H1 (cell line): ENCODE results near the gene VIPR2. TPM values are rescaled to one million over a fixed set of nuclear protein-coding genes. Genes with fewer than 3 reads are reported as not detected.

ENCODE experiments used
- CTCF ChIA-PET: fragments of 300-600 bp; sonication (Branson Sonifier 250); formaldehyde crosslinking; loops from one replicate; lab custom pipeline; 2021; ENCODE audit not compliant: partially characterized antibody; lab: Charles Lee
- POLR2A ChIA-PET: fragments of 300-600 bp; sonication (Branson Sonifier 250); formaldehyde crosslinking; loops from one replicate; lab custom pipeline; 2021; ENCODE audit warnings: inconsistent platforms; ENCODE audit not compliant: partially characterized antibody; lab: Charles Lee
- DNase-seq, 2 experiments: peaks; one replicate each; pipeline versions ENCODE4 v3.0.0 to v3.0.0-alpha.2; 2010 to 2022; ENCODE audit warnings: low spot score in 2 of 2, low read depth in 1 of 2, mixed read lengths in 1 of 2
- FAIRE-seq: peaks from 2 replicates; lab custom pipeline; 2011; peaks lifted over from hg19 to GRCh38; lab: Jason Lieb, UNC
- H2AFZ ChIP-seq: 2 replicates; pipeline ENCODE4 v1.8.1; 2012; ENCODE audit warnings: low read length, inconsistent platforms
- H2AK5ac ChIP-seq: 2 replicates; pipeline ENCODE4 v1.6.1; 2013; ENCODE audit warnings: low read depth, low read length
- H2BK120ac ChIP-seq: replicated peaks from 2 replicates; pipeline ENCODE3; 2013; ENCODE audit warnings: low read depth, low read length, inconsistent platforms
- H2BK12ac ChIP-seq: 2 replicates; pipeline ENCODE4 v1.6.1; 2013; ENCODE audit warnings: low read depth, low read length
- H2BK15ac ChIP-seq: 2 replicates; pipeline ENCODE4 v1.6.1; 2013; ENCODE audit warnings: low read length
- H2BK20ac ChIP-seq: 2 replicates; pipeline ENCODE4 v1.6.1; 2013; ENCODE audit warnings: low read length
- H2BK5ac ChIP-seq: 2 replicates; pipeline ENCODE4 v1.6.1; 2013; ENCODE audit warnings: low read depth, low read length
- H3K14ac ChIP-seq: 2 replicates; pipeline ENCODE4 v1.6.1; 2013; ENCODE audit warnings: inconsistent platforms; ENCODE audit not compliant: insufficient read length
- H3K18ac ChIP-seq: 2 replicates; pipeline ENCODE4 v1.6.1; 2013; ENCODE audit warnings: low read length; ENCODE audit errors: extremely low read depth
- H3K23ac ChIP-seq: 2 replicates; pipeline ENCODE4 v1.6.1; 2013; ENCODE audit warnings: inconsistent platforms; ENCODE audit not compliant: insufficient read length
- H3K23me2 ChIP-seq: 2 replicates; pipeline ENCODE4 v1.6.1; 2013; ENCODE audit warnings: low read depth, low read length
- H3K27ac ChIP-seq: 2 replicates; pipeline ENCODE4 v1.6.1; 2011; ENCODE audit warnings: low read depth, low read length, inconsistent platforms
- H3K27me3 ChIP-seq, 4 experiments: replicated peaks in 1 of 4; 1 replicate in 1 of 4; 2 replicates in 3 of 4; pipeline versions ENCODE4 v1.6.1 to v1.8.1; 2011 to 2013; ENCODE audit warnings: low read length in 3 of 4, mild to moderate bottlenecking in 3 of 4, inconsistent platforms in 2 of 4, mixed read lengths in 2 of 4, moderate library complexity in 1 of 4; ENCODE audit not compliant: control insufficient read depth in 3 of 4, insufficient read depth in 3 of 4; ENCODE audit errors: extremely low read depth in 1 of 4
- H3K36me3 ChIP-seq, 4 experiments: 2 replicates each; pipeline versions ENCODE4 v1.6.1 to v1.8.1; 2011 to 2013; ENCODE audit warnings: mild to moderate bottlenecking in 4 of 4, low read length in 3 of 4, moderate library complexity in 2 of 4, control low read depth in 1 of 4, inconsistent platforms in 1 of 4; ENCODE audit not compliant: insufficient read depth in 4 of 4, control insufficient read depth in 2 of 4
- H3K4ac ChIP-seq: replicated peaks from 2 replicates; pipeline ENCODE3; 2013; ENCODE audit warnings: low read length, low read depth, mixed read lengths, inconsistent platforms; ENCODE audit not compliant: insufficient read length
- H3K4me1 ChIP-seq, 4 experiments: replicated peaks in 1 of 4; 1 replicate in 1 of 4; 2 replicates in 3 of 4; pipeline versions ENCODE4 v1.6.1 to v1.8.1; 2011 to 2013; ENCODE audit warnings: low read length in 3 of 4, inconsistent platforms in 2 of 4, mixed read lengths in 1 of 4; ENCODE audit not compliant: insufficient read depth in 4 of 4, control insufficient read depth in 3 of 4
- H3K4me2 ChIP-seq, 2 experiments: 2 replicates each; pipeline versions ENCODE4 v1.6.1 to v1.8.1; 2011 to 2013; ENCODE audit warnings: low read depth in 2 of 2, low read length in 2 of 2, control low read depth in 1 of 2, inconsistent platforms in 1 of 2, mild to moderate bottlenecking in 1 of 2; ENCODE audit not compliant: insufficient read depth in 1 of 2
- H3K4me3 ChIP-seq, 4 experiments: fragments of 200-600, 300-600 bp in 1 of 4; sonication (generic), shearing (Covaris generic), sonication (Bioruptor Twin) in 1 of 4; 2 replicates each; pipeline versions ENCODE4 v1.5.1 to v1.8.1; 2011 to 2016; ENCODE audit warnings: low read length in 4 of 4, low read depth in 3 of 4, control low read depth in 2 of 4, inconsistent platforms in 2 of 4, mild to moderate bottlenecking in 2 of 4, mixed read lengths in 1 of 4, moderate library complexity in 1 of 4; ENCODE audit not compliant: insufficient read depth in 2 of 4; ENCODE audit errors: extremely low read depth in 1 of 4
- H3K56ac ChIP-seq: replicated peaks from 2 replicates; pipeline ENCODE3; 2013; ENCODE audit warnings: low read depth, mild to moderate bottlenecking, mixed read lengths, low read length, inconsistent platforms; ENCODE audit not compliant: insufficient read length
- H3K79me1 ChIP-seq: 2 replicates; pipeline ENCODE4 v1.6.1; 2013; ENCODE audit warnings: low read depth, low read length, control low read depth
- H3K79me2 ChIP-seq, 2 experiments: 2 replicates each; pipeline versions ENCODE4 v1.6.1 to v1.8.1; 2012 to 2013; ENCODE audit warnings: low read length in 2 of 2, mild to moderate bottlenecking in 2 of 2, inconsistent platforms in 1 of 2; ENCODE audit not compliant: insufficient read depth in 2 of 2, control insufficient read depth in 1 of 2
- H3K9ac ChIP-seq, 4 experiments: replicated peaks in 1 of 4; 1 replicate in 1 of 4; 2 replicates in 3 of 4; pipeline versions ENCODE4 v1.6.1 to v1.8.1; 2011 to 2013; ENCODE audit warnings: low read depth in 3 of 4, low read length in 3 of 4, control low read depth in 2 of 4, mild to moderate bottlenecking in 2 of 4, moderate library complexity in 2 of 4, inconsistent platforms in 1 of 4; ENCODE audit errors: extremely low read depth in 1 of 4
- H3K9me3 ChIP-seq, 2 experiments: 2 replicates each; pipeline versions ENCODE4 v1.6.1 to v1.8.1; 2012 to 2013; ENCODE audit warnings: mild to moderate bottlenecking in 2 of 2, moderate library complexity in 2 of 2, control low read depth in 1 of 2, inconsistent platforms in 1 of 2, low read depth in 1 of 2, low read length in 1 of 2, mixed read lengths in 1 of 2; ENCODE audit not compliant: insufficient read depth in 2 of 2
- H4K20me1 ChIP-seq, 2 experiments: replicated peaks in 1 of 2; 2 replicates each; pipeline versions ENCODE3 to v1.8.1; 2011 to 2013; ENCODE audit warnings: inconsistent platforms in 2 of 2, low read length in 2 of 2, mild to moderate bottlenecking in 1 of 2; ENCODE audit not compliant: insufficient read depth in 2 of 2, control insufficient read depth in 1 of 2
- H4K5ac ChIP-seq: 2 replicates; pipeline ENCODE4 v1.6.1; 2013; ENCODE audit warnings: low read length, low read depth, mixed read lengths, inconsistent platforms; ENCODE audit not compliant: insufficient read length
- H4K8ac ChIP-seq: 2 replicates; pipeline ENCODE4 v1.8.0; 2013; ENCODE audit warnings: mild to moderate bottlenecking, moderate library complexity, low read length, inconsistent platforms; ENCODE audit not compliant: insufficient read depth; ENCODE audit errors: extremely low read depth
- H4K91ac ChIP-seq: replicated peaks from 2 replicates; pipeline ENCODE3; 2013; ENCODE audit warnings: low read length, mixed read lengths, inconsistent platforms; ENCODE audit not compliant: insufficient read length
- BCL11A ChIP-seq, 2 experiments: IDR thresholded peaks; one replicate each; pipeline ENCODE4 v1.6.1; 2011; ENCODE audit warnings: low read depth in 2 of 2, low read length in 2 of 2, mild to moderate bottlenecking in 2 of 2
- HDAC2 ChIP-seq, 2 experiments: fragments of 300-600 bp in 1 of 2; sonication (generic) in 1 of 2; IDR thresholded peaks; 2 replicates each; pipeline ENCODE4 v1.6.1; 2011 to 2012; ENCODE audit warnings: low read depth in 2 of 2, low read length in 2 of 2, mild to moderate bottlenecking in 2 of 2, moderate library complexity in 2 of 2, borderline replicate concordance in 1 of 2, inconsistent platforms in 1 of 2
- MAFK ChIP-seq: IDR thresholded peaks from 2 replicates; pipeline ENCODE4 v1.6.1; 2012; ENCODE audit warnings: low read depth, mild to moderate bottlenecking, improper control_type of control experiment, low read length
- NANOG ChIP-seq: IDR thresholded peaks from 2 replicates; pipeline ENCODE4 v1.6.1; 2011; ENCODE audit warnings: low read length, low read depth, mild to moderate bottlenecking, inconsistent platforms; ENCODE audit not compliant: insufficient read depth, poor library complexity, severe bottlenecking
- SP2 ChIP-seq: IDR thresholded peaks from 2 replicates; pipeline ENCODE4 v1.6.1; 2012; ENCODE audit warnings: mild to moderate bottlenecking, low read length, inconsistent platforms
- SP4 ChIP-seq: IDR thresholded peaks from 2 replicates; pipeline ENCODE4 v1.6.1; 2012; ENCODE audit warnings: low read length, inconsistent platforms
- SUZ12 ChIP-seq: fragments of 200-600 bp; sonication (generic); IDR thresholded peaks from 2 replicates; pipeline ENCODE4 v1.6.1; 2012; ENCODE audit warnings: mild to moderate bottlenecking, inconsistent platforms, low read length, moderate library complexity, mixed read lengths
- TAF1 ChIP-seq: IDR thresholded peaks from 2 replicates; pipeline ENCODE4 v1.6.1; 2011; ENCODE audit warnings: mild to moderate bottlenecking, low read depth, low read length
- WGBS, 2 experiments: shearing (Covaris generic) in 1 of 2; methylation state at CpG; one replicate each; pipeline versions ENCODE4 v1.1.6 to v1.1.7; 2013 to 2015; ENCODE audit warnings: low lambda C conversion rate in 2 of 2, mixed read lengths in 2 of 2, inconsistent platforms in 1 of 2, low coverage in 1 of 2, missing lambda C conversion rate in 1 of 2; ENCODE audit not compliant: insufficient replicate concordance in 2 of 2, insufficient coverage in 1 of 2, insufficient read length in 1 of 2; ENCODE audit errors: extremely low coverage in 1 of 2, missing lambda C conversion rate in 1 of 2; 5-methylcytosine and 5-hydroxymethylcytosine counted together
- polyA plus RNA-seq, 7 experiments: library from polyadenylated mRNA; depleted of rRNA in 3 of 7; stranded (reverse) in 5 of 7; unstranded in 2 of 7; fragments of >200 nt in 5 of 7; fragments of 200-250 nt in 2 of 7; gene quantifications; 1 replicate in 5 of 7; 2 replicates in 1 of 7; 4 replicates in 1 of 7; pipeline versions ENCODE4 v1.2.1 to v1.2.3, GENCODE V29; 2011 to 2013; ENCODE audit warnings: missing spikeins in 2 of 7, mixed read lengths in 2 of 7
- total RNA-seq: library from RNA; stranded (reverse); fragmentation: NEBNext Ultra II Directional; extraction: Animal tissue kit (Norgen Biotek cat#: 25700); gene quantifications from 2 replicates; pipeline ENCODE4 v1.2.1, GENCODE V29; 2021

Gene VIPR2
- total and polyA plus RNA-seq, 2 of the 8 experiments (the other 6 are each of a cell fraction or from before 2014, with no cell fraction given): 2.4 to 6.3 TPM

DNA sequence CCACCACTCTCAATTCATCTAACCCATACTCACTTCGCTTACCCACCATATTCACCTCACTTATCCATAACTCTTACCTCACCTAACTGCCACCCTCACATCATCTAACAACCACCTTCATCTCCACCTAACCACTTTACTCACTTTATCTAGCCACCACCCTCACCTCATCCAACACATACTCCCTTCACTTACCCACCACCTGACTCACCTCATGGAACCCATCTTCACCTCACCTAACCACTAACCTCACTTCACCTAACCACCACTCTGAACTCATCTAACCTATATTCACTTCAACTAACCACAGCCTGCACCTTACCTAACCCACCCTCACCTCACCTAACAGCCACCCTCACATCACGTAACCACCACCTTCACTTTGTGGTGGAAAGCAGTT, 84.2 kb downstream of the VIPR2 start:
- no peaks in the 10 kb centered on the region for H3K36me3 ChIP-seq
- no peak overlapping the region for H3K4me2 ChIP-seq
- TF ChIP-seq SP4 (no peak), SUZ12 (no peak), SP2 (no peak), MAFK (no peak), BCL11A (IDR thresholded peaks at IDR 0.05; ENCODE audit: low read depth in 2 of 2, low read length in 2 of 2) (no peak), NANOG (no peak), TAF1 (no peak), HDAC2 (IDR thresholded peaks at IDR 0.05; ENCODE audit: borderline replicate concordance in 1 of 2, low read depth in 2 of 2, low read length in 2 of 2) (no peak)
- TF ChIP-seq, all 59 proteins: peak for 0
- Histone ChIP-seq H3K27ac (no peak overlapping the region), H3K79me2 (no peaks in the 10 kb centered on the region), H2BK12ac (no peak overlapping the region), H2BK120ac (no peak overlapping the region), H3K14ac (no peak overlapping the region), H2AK5ac (peak overlapping the region; percentile 75; the same call in 1 of the 2 replicates), H2BK15ac (peak overlapping the region; percentile 72; the same call in 1 of the 2 replicates), H4K8ac (no peak overlapping the region), H3K9me3 (peaks cover 0 to 3% of the 10 kb centered on the region in 2 experiments; a peak in 1 of 4 replicates), H3K23me2 (peaks cover 14% of the 10 kb centered on the region; the same call in 1 of the 2 replicates), H4K20me1 (no peaks in the 10 kb centered on the region), H3K56ac (peak overlapping the region; percentile 40), H3K27me3 (peaks cover 0 to 4% (median 0%) of the 10 kb centered on the region in 4 experiments; a peak in 1 of 7 replicates), H2BK5ac (no peak overlapping the region; the same call in 1 of the 2 replicates), H4K5ac (no peak overlapping the region), H3K4me3 (no peak overlapping the region), H2AFZ (no peak overlapping the region), H3K4me1 (peaks cover 0 to 4% (median 2%) of the 10 kb centered on the region in 4 experiments; a peak in 1 of 7 replicates), H2BK20ac (peak overlapping the region; percentile 72; the same call in 1 of the 2 replicates), H4K91ac (peak overlapping the region; percentile 26), H3K4ac (peak overlapping the region; percentile 76), H3K23ac (no peak overlapping the region), H3K9ac (no peak overlapping the region), H3K79me1 (no peaks in the 10 kb centered on the region), H3K18ac (no peak overlapping the region)
- CTCF ChIA-PET: interaction anchor here (0.7 kb wide), 1 partner anchor 37 kb away, joined by 3 read pairs; no protein-coding TSS in a partner anchor
- POLR2A ChIA-PET: no interaction called here
- WGBS, 2 experiments: 93 to 100% methylated on average over 1 to 2 of the region's 2 CpGs
- no peak for FAIRE-seq
- DNase-seq: no peak
